Cardiac muscle cell (in vitro differentiated cells and primary cell): Measurements from ENCODE around the gene HOTAIR. TPM values are rescaled to one million over a fixed set of nuclear protein-coding genes. Genes with fewer than 3 reads are reported as not detected.

Experiments used
- DNase-seq, 2 donors: peaks; one replicate each; pipeline versions ENCODE4 v3.0.0 to v3.0.0-alpha.2; 2010 to 2017; ENCODE audit warnings: low read depth in 1 of 2, low spot score in 1 of 2
- H3K27ac ChIP-seq: fragments of 200-600 bp; sonication (generic); 2 replicates; pipeline ENCODE4 v1.5.1; 2016
- H3K27me3 ChIP-seq: fragments of 200-600 bp; sonication (generic); 2 replicates; pipeline ENCODE4 v1.6.0; 2016; ENCODE audit warnings: control low read depth
- H3K36me3 ChIP-seq: fragments of 200-600 bp; sonication (generic); 2 replicates; pipeline ENCODE4 v1.5.1; 2016; ENCODE audit warnings: control low read depth
- H3K4me1 ChIP-seq: fragments of 200-600 bp; sonication (generic); 2 replicates; pipeline ENCODE4 v1.8.1; 2017; ENCODE audit warnings: low read depth, mild to moderate bottlenecking, mixed run types
- H3K4me3 ChIP-seq: fragments of 200-600 bp; sonication (generic); 2 replicates; pipeline ENCODE4 v1.5.1; 2016; ENCODE audit warnings: mild to moderate bottlenecking
- H3K9me3 ChIP-seq: fragments of 200-600 bp; sonication (generic); 2 replicates; pipeline ENCODE4 v1.5.1; 2017; ENCODE audit warnings: low read depth, mild to moderate bottlenecking, control low read depth
- CTCF ChIP-seq: IDR thresholded peaks from 2 replicates; pipeline ENCODE4 v1.5.1; 2012; ENCODE audit warnings: low read depth, mild to moderate bottlenecking, low read length
- polyA plus RNA-seq: library from polyadenylated mRNA; unstranded; fragments of >200 nt; fragmentation: Nextera tagmentation; extraction: Ambion mirVana; gene quantifications from 2 replicates; pipeline ENCODE4 v1.2.1, GENCODE V29; 2016
- total RNA-seq: library from RNA; depleted of rRNA; stranded (reverse); fragments of >200 nt; gene quantifications from 2 replicates; pipeline ENCODE4 v1.2.3, GENCODE V29; 2016

HOTAIR gene
- total and polyA plus RNA-seq, 2 experiments from 2014 or later: not detected

- H3K36me3 ChIP-seq: no peaks in the 10 kb centered on the region
Observed at GRCh38 chr12:53971686-53972085, 3.1 kb downstream of the HOTAIR start.

GRCh38 chr12:53971129-53971528 lies 3.6 kb downstream of the HOTAIR start:
- no peaks in the 10 kb centered on the region for H3K36me3 ChIP-seq
- H3K27ac ChIP-seq: no peak overlapping the region
- H3K9me3 ChIP-seq: no peaks in the 10 kb centered on the region
- no peak overlapping the region for H3K4me3 ChIP-seq
- H3K27me3 ChIP-seq: peaks cover 100% of the 10 kb centered on the region
- H3K4me1 ChIP-seq: peaks cover 4% of the 10 kb centered on the region
- no peak for TF ChIP-seq CTCF
- no peak for DNase-seq

More at GRCh38 chr12:53971686-53972085, 3.1 kb downstream of the HOTAIR start:
- no peak overlapping the region for H3K4me3 ChIP-seq
- no peak overlapping the region for H3K27ac ChIP-seq
- no peaks in the 10 kb centered on the region for H3K9me3 ChIP-seq
- H3K4me1 ChIP-seq: peaks cover 4% of the 10 kb centered on the region
- H3K27me3 ChIP-seq: peaks cover 100% of the 10 kb centered on the region
- no peak for TF ChIP-seq CTCF
- no peak for DNase-seq

- Histone ChIP-seq H3K27me3 (peaks cover 100% of the 10 kb centered on the region), H3K4me3 (no peak overlapping the region), H3K4me1 (peaks cover 3% of the 10 kb centered on the region), H3K27ac (no peak overlapping the region), H3K36me3 (no peaks in the 10 kb centered on the region), H3K9me3 (no peaks in the 10 kb centered on the region)
- TF ChIP-seq CTCF: no peak
- no peak for DNase-seq
Observed at GRCh38 chr12:53970451-53970850, 4.3 kb downstream of the HOTAIR start.

GRCh38 chr12:53969588-53970259 lies 5.0 kb downstream of the HOTAIR start:
- no peak for TF ChIP-seq CTCF
- Histone ChIP-seq H3K4me1 (no peaks in the 10 kb centered on the region), H3K27ac (no peak overlapping the region), H3K4me3 (no peak overlapping the region), H3K36me3 (no peaks in the 10 kb centered on the region), H3K27me3 (peaks cover 100% of the 10 kb centered on the region), H3K9me3 (no peaks in the 10 kb centered on the region)
- no peak for DNase-seq

- no peaks in the 10 kb centered on the region for H3K4me1 ChIP-seq
- H3K27ac ChIP-seq: no peak overlapping the region
- no peak for DNase-seq
- TF ChIP-seq CTCF: no peak
- peaks cover 100% of the 10 kb centered on the region for H3K27me3 ChIP-seq
- H3K36me3 ChIP-seq: no peaks in the 10 kb centered on the region
- H3K4me3 ChIP-seq: no peak overlapping the region
- no peaks in the 10 kb centered on the region for H3K9me3 ChIP-seq
Observed at GRCh38 chr12:53968214-53969127, 6.3 kb downstream of the HOTAIR start.
